NCI-H2107 treated with DMSO at 0.1 percent for 48 hours (cell line): ENCODE measurements around the gene ROMO1.
"Not testable (repeated sequence)": the region's sequence is repeated elsewhere in the genome, so short reads cannot be mapped to it uniquely, and the experiment has no call there.

Experiments used
- DNase-seq: peaks from one replicate; lab custom pipeline; 2025; ENCODE audit not compliant: unreplicated experiment; lab: John Stamatoyannopoulos, UW

The ROMO1 gene

DNA sequence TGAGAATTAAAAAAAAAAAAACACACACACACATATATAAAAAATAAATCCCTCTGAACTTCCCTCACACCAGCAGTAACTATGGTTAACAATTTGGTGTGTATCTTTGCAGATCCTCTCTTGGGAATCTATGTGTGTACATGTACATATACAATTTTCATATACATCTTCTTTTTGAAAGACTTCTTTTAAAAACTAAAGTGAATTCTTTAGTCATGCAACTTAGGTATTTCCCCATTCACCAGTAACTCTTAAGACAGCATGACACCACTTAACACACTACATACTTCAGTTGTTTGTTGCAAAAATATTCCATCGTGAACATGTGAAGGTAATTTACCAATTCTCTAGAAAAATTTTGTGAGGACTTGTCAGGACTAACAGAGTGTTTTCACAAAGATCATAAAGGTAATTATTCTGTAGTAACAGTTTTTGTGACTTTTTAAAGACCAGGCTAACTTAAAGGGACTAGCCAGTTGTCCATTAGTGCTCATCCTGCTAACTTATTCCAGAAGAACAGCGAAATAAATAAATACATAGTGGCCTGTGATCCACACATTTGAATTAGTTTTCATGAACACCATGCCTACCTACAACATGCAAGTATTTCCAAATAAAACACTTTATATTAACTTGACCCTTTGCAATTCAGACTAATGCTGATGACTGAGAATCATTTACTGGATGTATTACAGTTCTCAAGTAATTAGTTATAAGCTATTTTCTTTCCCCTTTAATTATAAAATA lies 30.8 kb downstream of the ROMO1 start:
- DNase-seq: no peak

DNA sequence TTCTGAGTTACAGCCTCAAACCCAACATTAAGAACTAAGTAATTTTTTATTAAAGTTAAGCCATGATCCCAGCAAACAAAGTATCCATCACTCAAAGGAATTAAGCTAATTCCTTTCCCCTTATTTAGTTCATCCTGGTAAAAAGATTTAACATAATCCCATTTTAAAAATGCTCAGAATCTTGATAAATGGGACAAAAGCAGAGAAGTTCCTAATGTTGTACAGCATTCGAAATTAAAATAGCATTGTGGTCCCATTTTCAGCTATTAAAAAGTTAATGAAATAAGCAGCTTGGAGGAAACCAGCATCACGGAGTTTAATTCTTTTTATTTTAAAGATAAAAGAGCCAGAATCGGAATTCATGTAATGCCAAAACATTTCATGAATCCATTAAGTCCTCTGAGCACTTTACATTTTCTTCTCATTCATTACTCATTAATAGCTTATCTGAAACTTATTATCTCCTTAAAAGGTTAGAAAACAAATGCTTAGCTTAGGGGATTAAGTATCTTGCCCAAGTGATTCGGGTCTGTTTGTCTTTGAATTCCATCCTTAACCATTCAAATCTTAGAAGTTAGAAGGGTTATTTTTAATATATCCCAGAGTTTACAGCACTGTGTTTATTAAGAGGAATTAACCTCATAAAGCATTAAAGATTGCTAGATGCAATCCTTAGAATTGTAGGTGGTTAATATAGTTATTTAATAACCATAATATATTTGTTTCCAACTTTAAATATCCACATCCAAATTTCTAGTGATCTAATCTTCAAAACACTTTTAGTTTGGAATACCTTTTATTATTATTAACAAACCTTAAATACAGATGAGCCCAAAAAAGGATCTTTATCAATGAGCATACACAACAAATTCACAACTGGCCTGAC lies 31.6 kb downstream of the ROMO1 start:
- no peak for DNase-seq

DNA sequence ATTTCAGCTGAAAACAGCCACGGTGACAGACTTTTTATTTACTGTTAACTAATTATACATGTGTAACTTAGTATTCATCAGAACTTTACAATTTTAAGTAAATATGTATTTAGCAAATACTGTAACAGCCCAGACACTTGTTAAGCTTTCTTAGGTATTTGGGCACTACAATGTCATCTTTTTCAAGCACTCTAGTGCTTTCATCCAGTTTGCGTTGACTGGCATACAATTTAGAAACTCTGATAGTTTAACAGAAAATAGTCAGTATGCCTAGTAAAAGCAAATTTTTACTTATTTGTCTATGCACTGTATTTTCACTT lies 32.2 kb downstream of the ROMO1 start:
- no peak for DNase-seq

DNA sequence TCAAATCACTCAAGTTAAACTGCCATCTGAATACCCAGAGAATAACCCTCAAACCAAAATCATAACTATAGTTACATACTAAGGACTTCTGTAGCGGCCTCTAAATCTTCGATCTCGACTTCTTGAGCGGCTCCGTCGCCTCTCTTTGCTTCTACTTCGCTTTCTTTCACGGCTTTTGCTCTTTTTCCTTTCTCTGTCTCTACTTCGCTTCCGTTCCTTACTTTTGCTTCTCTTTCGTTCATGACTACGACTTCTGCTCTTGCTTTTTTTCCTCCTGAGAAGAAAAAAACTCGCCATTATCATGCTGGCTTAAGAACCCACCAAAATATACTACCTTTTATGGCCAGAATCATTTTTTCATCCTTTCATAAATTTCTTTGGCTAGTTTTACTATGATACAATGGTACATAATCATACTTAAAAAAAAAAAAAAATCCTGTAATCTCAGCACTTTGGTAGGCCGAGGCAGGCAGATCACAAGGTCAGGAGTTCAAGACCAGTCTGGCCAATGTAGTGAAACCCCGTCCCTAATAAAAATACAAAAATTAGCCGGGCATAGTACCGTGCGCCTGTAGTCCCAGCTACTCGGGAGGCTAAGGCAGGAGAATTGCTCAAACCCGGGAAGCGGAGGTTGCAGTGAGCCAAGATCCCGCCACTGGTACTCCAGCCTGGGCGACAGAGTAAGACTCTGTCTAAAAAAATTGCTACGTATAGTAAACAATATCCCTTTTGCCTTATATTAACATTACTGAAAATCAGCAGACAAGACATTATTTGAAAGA lies 32.8 kb downstream of the ROMO1 start:
- no peak for DNase-seq

DNA sequence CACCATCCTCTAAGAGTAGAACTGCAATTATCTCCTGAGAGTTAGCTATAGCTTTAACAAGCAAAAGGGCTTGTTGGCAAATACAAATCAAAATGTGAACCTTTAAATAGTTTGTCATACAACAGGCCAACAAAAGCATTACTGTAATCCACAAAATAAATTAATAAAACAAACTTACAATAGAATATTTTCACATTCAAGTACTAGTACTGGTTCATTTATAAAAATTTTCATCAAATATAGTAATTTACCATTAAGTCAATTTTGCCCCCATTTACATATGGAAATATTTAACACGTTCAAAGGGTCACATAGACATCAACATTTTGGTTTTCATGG lies 33.4 kb downstream of the ROMO1 start:
- DNase-seq: no peak

DNA sequence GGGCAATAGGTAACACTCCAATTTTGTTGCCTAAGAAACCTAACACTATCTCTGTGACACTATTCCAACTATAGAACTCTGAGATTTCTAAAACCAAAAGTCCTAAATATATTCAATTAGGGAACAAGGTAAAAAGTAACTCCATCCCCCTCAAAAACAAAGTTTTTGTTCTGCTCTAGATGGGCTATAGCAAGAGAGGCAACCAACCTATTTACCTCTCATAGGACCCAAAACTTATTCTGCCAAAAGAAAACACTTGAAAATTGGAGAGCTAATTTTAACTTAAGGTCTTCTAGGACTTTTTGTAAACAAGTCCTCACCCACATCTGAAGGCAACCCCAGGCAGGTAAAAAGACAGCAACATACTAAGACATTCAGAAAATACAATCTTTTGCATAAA lies 35.2 kb downstream of the ROMO1 start:
- DNase-seq: no peak

DNA sequence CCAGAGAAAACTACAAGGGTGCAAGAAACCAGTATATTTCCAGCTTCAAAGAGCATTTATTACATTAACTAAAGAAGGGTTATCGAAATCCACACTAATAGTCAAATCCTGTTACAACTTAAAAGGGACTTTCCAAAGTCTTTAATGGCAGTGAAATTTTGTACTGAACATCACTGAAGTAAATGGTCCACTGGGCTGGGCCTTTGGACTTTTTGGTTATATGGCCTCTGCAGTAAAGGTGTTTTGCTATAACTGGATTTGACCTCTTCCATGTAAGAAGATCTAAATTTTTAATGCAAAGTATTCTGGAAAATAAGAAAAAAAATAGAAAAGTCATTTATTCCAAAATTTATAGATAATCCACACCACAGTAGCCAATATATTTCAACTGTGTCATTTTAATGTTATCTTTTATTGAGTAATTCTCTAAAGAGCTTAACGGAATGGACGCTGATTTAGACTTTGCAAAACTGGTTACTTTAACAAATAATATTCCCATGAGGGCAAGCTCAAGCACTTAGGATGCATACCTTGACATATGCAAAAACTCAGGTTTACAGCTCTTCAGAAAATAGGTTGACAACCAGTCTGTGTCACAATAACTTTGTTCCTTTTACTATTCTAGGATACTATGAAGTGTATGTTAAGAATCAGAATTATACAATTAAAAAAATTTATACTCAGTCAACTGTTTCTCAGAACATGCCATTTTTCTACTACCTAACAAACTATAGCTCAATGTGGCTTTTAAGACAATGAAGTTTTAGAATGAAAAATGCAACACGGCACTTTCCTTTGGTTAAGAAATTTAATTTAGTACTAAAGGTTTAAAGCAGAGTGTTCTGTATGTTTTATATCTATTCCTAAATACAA lies 35.8 kb downstream of the ROMO1 start:
- DNase-seq: no peak

DNA sequence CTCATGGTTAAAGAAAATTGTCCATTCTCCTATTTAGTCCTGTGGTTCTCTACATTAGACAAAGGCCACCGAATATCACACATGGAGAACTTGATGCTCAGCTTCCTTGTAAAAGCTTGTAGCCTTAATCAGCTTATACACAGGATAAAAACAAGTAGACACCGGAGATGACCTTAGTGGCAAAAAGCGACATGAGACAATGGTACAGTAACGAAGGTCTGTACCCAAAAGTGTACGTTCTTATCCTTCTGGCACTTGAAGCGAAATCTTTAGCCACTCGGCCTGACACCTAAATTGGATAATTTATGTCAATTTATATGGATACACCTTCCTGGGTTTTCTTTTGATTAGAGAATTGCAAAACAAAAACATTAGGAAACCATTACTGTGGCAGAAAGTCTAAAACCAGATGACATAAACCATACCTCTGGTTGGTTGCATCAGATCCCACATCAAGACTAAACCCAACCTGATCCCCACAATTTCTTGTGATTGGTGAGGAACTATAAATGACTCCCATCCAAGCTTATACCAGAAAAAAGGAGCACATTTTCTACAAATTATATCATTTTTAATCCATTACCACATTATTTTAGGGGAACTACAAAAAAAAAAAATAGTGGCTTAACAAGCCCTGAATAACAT lies 36.7 kb downstream of the ROMO1 start:
- no peak for DNase-seq

DNA sequence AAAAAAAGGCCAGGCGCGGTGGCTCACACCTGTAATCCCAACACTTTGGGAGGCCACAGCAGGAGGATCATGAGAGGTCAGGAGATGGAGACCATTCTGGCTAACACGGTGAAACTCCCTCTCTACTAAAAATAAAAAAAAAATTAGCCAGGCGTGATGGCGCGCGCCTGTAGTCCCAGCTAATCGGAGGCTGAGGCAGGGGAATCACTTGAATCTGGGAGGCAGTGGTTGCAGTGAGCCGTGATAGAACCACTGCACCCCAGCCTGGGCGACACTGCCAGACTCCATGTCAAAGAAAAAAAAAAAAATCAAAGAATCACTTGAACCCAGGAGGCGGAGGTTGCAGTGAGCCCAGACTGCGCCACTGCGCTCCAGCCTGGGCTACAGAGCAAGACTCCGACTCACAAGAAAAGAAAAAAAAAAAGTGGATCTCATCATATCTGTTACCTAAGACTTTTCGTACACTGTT lies 38.7 kb downstream of the ROMO1 start:
- no peak for DNase-seq

DNA sequence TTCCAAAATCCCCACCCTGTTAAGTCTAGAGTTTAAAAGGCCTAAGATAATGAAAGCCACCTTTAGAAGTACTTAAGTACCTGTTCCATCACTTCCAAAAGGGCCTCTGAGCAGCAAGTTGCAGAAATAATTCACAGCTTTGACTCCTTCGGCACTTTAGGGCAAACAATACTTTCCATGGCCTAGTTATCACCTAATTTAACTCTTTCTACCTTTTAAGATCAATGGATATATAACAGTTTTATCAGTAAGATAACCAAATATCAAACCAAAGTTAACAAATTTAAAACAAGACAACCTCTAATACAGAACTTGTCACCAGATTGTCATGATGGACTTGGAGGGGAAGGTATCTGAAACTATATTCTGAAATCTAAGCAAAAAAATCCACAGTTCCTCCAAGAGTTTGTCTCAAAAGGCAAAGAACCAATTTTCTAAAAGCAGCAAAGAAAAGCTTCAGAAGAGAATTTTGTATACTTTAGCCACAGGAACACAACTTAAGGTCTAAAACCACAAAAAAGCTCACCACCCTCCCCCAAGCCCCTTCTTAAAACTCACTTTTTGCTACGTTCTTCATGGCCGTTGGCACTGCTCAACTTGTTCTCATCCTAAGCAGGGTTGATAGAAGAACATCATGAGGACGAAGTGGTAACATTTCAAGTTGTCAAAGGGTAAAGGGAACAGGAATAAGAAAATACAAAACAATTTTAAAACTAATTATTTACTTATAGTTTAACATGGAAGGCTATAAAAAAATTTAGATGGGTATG lies 39.4 kb downstream of the ROMO1 start:
- DNase-seq: no peak

DNA sequence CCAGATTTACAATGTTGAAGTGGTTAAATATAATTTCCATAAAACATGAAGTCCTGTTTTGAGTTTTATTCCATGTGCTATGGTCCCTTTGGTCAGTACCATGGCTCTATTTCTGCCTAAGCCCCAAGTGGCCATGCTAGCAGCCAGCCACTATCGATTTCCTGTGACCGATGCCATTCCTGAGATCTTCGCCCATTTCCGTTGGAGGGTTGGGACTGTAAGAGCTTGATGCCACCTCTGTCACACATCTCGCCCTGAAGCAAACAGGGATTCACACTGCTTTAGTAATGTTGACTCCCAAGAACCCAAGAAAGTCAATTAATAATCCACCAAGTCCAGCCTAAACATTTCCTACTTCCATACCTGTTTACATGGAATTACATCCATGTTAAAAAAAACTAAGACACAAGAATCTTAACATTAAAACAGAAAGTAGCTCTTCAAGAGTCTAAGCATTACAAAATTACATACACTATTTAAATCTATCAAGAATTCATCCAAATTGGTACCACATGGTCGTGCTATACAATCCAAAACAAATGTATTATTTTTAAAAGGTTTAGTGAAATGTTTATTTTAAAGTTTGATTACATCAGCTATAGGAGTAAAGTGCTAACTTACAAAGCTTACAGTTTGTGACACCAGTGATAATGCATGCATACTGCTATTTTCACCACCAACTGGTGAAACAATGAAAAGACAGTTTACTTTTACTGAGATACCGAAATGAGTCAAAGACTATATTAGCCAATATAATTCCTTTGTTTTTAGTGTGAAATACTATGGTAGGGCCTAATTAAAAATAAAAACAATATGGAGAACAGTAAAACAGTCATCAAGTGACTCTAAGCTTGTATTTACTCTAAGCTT lies 40.3 kb downstream of the ROMO1 start:
- no peak for DNase-seq

DNA sequence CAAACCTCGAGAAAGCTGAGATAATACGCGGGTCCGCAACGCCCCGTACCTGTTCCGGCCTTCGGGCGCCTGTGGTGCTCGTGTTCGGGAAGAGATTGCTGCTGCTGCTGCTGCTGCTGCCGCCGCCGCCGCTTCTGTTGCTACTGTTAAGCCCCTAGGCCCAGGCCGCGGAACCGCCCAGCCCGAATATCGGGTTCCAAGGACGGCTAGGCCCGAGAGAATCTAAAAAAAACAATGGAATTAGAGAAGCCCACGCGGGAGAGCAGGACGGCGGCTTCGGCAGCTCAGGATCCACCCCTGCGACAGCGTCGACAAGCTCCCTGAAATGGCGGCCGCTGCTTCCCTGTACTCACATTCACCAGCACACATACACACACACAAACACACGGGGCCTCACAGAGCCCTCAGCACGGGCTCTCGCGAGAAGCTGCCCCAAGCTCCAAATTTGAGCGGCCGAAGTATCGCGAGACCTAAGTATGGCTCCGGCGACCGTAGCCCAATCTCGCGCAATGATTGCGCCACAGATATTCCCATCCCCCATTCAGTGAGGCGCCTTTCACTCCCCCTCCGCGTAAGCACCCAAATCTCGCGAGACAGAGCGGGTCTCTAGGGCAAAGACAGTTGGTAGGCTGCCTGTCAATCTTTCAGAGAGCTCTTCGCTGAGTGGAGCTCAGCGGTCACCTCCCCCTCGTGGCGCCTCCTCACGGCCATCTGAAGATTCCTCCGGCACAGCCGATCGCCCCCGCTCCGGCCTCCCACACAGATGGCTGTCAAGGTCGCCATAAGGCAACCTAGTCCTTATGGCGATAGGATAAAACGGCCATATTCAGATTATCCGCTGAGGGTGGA lies 42.9 kb downstream of the ROMO1 start, which contains the start of gene RBM39:
RBM39 (minus strand) TSS at position 369 of the 849 bp plus-strand sequence. CDS start 1,386 bp downstream, outside the sequence.
- DNase-seq: peak; percentile 98

DNA sequence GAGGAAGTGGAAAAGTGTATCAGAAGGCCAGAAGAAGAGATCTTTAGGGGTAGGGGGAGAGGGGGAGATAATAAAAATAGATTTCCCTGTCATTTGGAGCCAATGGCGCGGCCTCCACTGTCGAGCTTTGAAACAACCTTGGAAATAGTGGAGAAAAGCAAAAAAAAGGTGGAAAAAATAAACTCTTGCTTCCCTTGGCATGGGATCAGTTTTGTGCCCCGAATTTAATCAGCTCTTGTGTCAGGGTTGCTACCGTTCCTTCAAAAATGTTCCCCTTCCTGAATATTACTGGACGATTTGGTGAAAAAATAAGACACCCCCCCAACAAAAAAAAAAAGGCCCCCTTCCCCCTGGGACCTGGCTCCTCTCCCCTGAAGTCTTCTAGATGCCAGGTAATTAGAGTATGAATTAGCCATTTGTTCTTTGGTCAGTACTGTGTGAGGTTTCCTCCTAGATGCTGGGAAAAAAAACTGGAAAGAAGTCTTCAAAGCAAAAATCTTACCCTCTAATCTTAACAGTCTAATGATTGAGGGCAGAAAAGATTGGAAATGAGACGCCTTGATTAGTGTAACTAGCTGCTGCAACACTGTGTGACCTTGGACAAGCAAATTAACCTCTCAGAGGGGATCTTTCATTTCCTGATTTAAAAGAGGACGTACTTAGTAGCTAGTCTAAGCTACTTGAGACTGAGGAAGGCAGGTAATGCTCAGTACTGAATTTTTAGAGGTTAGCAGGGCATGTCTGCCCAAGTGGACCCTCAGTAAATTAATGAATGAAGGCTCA lies 43.7 kb downstream of the ROMO1 start:
- DNase-seq: no peak

DNA sequence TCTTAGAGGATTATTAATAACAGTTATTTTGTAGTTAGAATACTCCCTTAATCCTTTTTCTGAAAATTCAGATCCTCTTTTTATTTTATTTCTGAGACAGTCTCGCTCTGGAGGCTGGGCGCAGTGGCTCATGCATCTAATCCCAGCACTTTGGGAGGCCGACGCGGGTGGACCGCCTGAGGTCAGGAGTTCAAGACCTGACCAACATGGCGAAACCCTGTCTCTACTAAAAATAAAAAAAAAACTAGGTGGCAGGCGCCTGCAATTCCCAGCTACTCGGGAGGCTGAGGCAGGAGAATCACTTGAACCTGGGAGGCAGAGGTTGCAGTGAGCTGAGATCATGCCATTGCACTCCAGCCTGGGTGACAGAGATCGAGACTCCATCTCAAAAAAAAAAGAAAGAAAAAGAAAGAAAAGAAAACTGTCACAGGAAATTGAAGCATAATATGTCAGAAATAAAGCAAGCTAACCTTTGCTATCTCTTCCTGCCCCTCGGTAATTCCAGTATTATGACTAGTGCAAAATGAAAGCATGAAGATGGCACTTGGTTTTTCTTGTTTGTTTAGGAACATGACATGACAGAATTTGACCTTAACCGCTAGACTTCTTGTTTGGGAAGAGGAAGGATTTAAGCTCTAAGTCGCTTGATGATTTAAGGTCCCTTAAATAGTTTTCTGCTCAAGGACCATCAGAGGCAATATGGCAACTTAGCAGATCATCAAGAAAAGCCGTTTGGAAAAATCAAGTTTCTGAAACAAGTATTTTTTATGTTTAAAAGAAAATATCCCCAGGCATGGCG lies 44.7 kb downstream of the ROMO1 start:
- DNase-seq: no peak

DNA sequence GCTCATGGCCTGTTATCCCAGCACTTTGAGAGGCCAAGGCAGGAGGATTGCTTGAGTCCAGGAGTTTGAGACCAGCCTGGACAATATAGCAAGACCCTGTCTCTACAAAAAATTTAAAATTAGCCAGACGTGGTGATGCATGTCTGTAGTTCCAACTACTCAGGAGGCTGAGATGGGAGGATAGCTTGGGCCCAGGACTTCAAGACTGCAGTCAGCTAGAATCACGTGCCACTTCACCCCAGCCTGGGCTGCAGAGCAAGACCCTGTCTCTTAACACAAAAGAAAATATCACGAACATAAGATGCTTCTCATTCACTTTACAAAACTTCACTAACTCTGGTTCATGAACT lies 45.3 kb downstream of the ROMO1 start:
- DNase-seq: not testable (repeated sequence)
